NCI-H345 treated with DMSO at 0.1 percent for 48 hours (cell line): ENCODE results near the gene CNTN5.
"Not testable (repeated sequence)": the region's sequence is repeated elsewhere in the genome, so short reads cannot be mapped to it uniquely, and the experiment has no call there.

Source experiments
- DNase-seq: peaks from one replicate; lab custom pipeline; 2025; ENCODE audit not compliant: unreplicated experiment; lab: John Stamatoyannopoulos, UW

Gene CNTN5

DNA sequence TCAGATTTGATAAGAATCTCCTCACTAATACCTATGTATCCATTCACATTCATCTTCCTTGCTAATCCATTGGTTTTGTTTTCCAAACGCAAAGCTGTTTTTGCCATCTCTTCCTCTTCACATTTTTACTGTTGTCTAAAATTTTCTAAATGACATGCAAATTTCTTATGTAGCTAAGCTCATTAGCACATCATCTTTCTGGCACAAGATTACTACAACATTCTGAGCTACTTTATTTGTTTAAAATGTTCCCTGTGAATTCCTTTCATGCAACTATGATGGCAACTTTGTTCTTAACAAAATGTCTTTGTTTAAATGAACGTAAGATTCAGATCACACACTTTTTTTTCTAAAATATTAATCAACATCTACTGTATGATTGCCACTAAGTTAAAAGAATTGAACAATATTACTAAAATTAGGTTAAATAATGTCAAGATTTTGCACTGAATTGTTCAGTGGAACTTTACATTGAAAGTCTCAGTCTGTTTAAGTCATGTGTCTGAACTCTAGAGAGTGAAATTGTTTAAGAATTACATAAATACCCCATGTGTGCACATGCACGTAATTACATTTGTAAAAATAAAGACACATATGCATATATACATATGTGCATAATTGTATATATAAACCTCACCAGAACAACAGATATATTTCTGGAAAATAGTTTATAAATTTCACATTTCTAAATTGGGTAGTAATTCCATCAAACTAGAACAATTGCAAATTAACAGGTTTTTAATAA is 688.4 kb downstream of the CNTN5 start:
- no peak for DNase-seq

DNA sequence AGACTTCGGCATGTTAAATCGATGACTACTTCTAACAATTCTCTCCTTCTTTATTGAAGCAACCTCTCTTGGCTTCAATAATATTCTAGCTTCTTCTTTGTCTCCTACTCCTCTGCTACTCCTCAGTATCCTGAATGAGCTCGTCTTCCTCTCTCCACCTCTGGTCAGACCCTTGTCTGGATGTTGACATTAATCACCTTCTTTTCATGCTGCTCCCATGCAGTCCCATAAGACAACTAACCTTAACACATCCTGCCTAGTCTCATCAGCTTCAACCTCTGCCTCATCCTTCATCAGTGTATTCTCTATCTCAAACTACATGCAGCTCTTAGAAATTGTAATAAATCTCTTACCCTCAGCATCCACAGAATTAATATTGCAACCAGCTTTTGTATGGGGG is 695.6 kb downstream of the CNTN5 start:
- DNase-seq, result no peak

DNA sequence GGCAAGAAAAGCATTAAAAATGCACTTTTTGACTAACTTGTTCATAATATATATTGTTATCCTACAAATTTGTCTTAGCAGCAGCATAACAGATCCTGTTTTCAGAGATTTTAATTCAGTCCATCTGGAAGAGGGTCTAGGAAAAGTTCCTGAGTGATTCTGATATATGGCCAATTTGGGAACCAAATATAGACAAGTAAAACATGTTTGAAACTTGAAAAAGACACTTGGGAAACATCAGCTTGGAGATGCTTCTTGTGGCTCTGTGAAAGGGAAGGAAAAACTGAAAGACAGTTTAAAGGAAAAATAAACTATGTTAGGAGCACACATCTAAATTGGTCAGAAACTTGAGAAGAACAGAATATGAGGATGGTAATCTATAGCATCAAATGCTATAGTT is 697.5 kb downstream of the CNTN5 start:
- no peak for DNase-seq

DNA sequence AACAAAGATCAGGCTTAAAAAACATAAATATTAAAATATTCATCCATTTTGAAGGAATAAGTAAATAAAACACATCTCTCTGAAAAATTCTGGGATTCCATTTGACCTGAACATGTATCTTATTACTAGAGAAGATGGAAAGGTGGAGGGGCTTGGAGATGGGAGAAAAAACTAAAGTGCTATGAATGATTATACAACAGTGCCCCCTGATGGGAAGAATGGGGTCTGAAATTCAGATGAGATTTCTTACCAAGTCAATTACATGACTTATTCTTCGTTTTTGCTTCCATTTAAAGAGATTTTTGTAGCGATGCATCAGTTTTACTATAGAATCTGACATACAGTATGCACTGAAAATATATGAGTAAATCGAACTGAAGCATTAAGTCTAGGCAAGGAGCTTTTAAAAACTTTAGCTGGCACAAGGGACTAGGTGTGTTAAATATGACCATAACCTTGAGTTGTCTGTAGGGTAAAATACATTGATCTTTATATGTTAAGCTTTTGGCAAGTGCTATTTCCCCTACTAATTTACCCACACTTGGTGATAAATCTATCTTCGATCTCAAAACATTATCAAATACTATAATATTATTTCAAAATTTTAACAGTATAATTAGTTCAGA is 718.8 kb downstream of the CNTN5 start:
- peak; percentile 16 for DNase-seq

DNA sequence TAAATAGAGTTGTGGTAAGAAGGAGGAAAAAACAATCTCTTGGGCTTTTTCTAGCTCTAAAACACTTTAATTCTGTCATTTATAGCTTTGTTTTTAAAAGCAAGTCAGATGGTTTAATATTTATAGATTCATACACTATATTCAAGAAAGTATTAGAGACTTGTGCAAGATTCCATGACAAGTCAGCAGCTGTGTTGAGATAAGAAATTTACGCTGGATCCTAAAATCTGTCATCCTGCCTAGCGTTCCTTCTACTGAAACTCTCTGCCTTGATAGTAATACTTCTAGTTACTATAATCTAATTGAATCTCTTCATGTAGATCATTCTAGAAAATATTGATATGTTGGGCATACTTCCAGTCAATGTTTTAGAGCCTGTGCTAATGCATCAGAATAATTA is 721.8 kb downstream of the CNTN5 start:
- DNase-seq, result no peak

DNA sequence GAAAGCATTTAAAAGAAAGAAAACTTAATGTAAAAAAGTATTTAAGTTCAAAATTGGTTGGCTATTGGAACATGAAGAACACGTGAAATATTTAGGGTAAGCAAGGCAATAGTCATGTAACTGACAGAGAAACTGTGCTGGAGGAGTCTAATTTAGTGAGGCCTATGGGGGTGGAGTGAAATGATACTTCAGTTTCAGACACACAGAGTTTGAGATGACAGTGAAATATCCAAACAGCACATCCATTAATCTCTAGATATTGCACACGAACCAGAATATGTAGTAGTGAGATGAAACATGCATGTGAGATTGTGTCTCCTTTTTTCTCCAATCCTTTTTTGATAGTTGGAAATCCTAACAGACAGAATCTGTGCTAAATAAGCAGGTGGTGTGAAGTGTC is 739.0 kb downstream of the CNTN5 start:
- DNase-seq, result no peak

DNA sequence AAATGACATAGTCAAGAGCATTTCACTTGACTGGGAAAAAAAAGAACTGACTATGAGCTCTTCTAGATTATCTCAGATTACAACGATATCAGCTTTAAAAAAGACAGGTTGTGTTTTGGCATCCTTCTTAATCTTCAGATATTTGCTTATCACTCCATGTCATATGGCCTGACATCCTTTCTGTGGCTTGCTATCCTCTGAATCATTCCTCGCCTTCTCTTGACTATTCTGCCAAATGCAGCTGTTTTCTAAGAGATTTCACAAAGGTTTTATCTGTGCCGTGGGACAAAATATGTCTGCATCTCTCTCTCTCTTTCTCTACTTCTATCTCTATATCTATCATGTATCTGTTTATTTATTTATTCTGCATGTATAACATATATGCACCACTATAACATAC is 746.1 kb downstream of the CNTN5 start:
- no peak for DNase-seq

DNA sequence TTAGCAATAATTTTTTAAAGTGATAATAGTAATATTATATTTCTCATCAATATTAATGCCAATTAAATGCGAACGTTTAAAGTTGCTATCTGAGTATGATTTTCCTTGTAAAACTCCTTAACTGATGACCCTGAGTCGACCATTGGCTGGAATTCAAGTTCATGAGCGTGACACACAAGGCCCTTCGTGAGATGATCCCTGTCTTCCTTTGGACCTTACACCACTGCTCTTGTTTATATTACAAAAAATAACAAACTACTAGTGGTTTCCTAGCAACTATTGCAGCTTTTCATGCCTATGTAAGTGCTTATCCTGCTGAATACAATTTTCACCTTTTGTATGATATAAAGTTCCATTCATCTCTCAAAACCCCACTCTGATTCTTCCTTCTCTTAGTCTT is 752.9 kb downstream of the CNTN5 start:
- DNase-seq, result no peak

DNA sequence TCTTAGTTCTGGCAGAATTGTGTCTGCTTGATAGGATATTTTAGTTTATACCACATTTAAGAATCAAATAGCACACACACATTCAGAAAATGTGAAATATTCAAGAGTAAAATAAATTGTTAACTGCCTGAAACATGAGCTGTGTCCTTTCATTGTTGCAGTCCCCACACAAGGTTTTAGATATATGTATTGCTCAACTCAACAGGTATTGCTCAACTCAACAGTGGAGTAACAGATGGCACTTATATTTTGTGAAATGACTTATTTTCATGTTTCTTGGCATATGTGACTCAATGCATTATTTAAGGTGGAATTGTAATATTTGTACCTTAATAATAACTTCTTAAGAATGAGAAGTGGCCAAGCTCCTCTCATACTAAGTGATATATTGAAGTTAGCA is 760.3 kb downstream of the CNTN5 start:
- DNase-seq, result no peak

DNA sequence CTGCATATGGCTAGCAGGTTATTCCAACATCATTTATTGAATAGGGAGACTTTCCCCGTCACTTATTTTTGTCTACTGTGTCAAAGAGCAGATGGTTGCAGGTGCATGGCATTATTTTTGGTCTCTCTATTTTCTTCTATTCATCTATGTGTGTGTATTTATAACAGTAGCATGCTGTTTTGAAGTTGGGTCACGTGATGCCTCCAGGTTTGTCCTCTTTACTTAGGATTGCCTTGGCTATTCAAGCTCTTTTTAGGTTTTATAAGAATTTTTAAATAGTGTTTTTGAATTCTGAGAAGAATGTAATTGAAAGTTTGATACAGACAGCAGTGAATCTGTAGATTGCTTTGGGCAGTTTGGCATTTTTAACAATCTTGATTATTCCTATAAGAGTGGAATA is 770.6 kb downstream of the CNTN5 start:
- DNase-seq, result no peak

DNA sequence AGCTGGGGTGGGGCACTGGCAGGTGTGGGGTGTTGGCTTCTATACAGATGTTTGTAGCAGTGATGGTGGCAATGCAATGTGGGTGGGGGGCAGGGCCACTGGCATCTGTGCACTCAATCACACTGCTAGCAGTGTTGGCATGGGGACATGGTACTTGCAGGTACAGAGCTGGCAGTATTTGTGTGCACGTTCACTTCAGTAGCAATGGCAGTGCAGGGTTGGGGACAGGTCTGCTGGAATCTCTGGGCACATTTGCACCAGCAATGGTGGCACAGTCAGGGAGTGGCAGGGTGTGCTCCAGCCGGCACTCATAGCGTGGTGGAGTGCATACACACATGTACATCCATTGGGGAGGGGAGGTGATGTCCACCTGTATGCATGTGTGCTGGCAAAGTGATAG is 775.2 kb downstream of the CNTN5 start:
- no peak for DNase-seq

DNA sequence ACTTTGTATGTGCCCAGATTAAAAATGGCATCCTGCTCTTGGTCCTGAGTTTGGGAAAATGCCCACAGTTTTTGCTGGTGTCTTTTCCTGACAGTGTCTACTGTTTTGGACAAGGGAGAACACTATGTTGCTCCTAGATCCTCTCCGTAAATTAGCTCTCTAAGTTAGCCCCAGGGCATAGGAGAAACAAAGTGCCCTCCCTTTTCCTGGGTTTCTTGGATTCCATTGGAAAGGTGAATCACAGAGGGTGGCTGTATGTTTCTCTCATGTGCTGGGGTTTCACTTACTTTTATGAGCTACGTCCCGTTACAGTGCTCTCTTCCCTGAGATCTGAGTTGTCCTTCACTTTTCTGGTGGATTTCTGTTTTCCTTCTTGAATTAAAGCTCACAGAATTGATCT is 782.8 kb downstream of the CNTN5 start:
- DNase-seq, result no peak

DNA sequence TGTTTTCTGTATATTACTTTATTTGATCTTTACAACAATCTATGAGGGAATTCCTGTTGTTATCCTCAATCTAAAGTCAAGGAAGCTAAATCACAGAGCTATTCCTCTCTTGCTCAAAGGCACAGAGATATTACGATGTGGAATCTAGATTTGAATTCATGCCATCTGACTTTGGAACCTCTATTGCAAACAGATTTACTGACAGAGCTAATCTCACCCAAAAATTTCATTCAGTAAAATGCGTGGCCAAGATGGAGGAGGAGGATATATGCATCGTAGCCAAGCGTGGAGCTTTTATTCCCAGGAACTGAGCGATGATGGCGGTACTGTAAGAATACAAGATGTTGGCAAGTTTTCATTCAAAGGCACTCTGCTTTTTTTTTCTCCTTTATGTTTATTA is 791.8 kb downstream of the CNTN5 start:
- no peak for DNase-seq

DNA sequence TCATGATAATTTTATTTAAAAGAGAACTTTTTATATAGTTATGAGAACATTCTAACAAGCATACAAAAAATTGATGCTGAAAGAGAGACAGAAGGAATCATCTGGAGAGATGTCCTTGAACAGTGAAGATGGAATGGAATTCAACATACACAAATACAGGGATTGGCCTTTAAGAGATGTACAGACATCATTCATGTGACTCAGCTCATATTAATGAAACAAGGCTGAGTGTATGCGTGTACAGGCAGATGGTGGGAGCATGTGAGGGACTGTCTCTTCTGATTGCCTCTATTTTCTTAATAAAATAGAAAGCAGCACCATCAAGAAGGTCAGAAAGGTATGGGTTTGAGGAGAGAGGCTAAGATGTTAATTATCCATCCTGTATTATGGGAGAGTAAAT is 793.3 kb downstream of the CNTN5 start:
- no peak for DNase-seq

DNA sequence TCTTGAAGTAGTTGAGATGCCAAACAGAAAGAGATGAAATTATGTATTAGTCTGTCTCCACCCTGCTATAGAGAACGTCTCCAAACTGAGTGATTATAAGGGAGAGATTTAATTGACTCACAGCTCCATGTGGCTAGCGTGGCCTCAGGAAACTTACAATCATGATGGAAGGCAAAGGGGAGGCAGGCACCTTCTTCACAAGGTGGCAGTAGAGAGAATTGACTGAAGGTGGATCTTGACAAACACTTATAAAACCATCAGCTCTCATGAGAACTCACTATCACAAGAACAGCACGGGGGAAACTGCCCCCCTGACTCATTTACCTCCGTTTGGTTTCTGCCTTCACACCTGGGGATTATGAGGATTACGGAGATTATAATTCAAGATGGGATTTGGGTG is 794.0 kb downstream of the CNTN5 start:
- no peak for DNase-seq

DNA sequence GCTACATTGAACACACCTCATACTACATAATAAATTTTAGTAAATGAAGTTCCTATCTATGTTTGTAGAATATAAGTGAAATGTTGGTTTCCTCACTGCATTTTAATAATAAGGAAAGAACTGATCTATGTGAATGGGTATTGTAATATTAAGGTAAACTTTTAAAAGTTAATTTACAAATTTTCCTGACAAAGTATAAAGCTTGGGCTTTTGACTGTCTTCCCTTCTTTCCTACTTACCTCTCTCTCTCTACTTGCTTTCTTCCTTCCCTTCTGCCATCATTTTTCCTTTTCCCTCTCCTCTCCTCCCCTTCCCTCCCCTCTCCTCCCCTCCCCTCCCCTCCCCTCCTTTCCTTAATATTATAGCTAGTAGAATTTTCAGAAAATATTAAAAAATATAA is 798.2 kb downstream of the CNTN5 start:
- DNase-seq, result no peak

DNA sequence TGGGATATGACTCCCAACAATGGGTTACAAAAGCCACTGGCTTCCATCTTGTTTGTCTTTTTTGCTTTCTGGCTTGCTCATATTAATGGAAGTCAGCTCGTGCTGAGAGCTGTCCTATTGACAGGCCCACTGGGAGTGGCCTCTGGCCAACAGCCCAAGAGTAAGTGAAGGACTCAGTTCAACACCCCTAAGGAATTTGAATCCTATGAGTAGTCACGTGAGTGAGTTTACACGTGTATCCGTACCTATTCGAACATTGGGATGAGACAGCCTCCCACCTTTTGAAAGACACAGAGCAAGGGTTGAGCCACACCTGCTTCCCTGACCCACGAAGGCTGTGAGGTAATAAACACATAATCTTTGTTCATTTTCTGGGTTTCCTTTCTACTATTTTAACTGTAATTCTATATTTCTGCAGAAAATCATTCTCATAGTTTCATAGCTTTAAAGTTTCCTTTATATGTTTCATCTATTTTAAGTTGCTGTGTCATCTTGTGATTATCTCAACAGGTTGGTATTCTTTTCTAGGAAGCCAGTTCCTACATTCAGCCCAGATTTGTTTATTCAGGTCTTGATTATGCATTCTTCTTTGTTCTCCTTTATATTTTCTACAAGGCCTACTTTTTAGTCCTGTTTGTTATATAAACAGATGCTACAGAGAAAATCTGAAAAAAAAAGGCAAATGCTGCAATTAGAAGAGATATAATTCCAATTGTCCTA is 802.3 kb downstream of the CNTN5 start:
- DNase-seq, result no peak

DNA sequence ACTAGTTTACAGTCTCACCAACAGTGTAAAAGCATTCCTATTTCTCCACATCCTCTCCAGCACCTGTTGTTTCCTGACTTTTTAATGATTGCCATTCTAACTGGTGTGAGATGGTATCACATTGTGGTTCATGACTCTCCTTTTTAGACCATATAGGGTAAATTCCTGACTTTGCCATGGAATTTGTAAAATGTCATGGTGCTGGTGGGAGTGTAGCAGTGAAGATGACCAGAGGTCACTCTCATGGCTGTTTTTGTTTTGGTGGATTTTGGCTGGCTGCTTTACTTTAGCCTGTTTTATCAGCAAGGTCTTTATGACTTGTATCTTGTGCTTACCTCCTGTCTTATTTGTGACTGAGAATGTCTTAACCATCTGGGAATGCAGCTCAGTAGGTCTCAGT is 816.0 kb downstream of the CNTN5 start:
- not testable (repeated sequence) for DNase-seq

DNA sequence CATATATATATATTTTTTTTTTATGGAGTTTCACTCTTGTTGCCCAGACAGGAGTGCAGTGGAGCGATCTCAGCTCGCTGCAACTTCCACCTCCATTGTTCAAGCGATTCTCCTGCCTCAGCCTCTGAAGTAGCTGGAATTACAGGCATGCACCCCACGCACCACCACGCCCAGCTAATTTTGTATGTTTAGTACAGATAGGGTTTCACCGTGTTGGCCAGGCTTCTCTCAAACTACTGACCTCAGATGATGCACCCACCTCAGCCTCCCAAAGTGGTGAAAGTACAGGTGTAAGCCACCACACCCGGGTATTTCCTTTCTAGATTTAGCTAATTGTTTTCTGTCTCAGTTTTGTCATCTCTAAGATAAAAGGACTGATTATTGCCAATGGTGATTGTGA is 821.1 kb downstream of the CNTN5 start:
- DNase-seq, result no peak

DNA sequence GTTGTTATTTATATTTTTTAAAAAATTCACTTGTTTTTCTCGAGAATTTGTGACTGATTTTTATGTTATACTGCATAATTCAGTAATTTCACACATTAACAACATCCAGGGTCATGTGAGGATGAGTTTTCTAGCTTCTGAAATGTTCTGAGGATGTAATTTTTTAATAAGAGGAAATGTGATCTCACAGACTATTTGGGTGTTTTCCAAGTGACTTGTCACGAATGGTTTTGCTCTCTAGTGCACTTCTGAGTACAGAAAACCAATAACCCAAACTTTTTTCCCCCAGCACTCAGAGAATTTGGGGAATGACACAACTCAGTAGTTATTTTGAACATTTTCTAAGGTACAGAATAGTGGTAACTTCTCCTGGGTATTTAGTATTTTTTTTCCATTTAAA is 845.2 kb downstream of the CNTN5 start:
- no peak for DNase-seq

DNA sequence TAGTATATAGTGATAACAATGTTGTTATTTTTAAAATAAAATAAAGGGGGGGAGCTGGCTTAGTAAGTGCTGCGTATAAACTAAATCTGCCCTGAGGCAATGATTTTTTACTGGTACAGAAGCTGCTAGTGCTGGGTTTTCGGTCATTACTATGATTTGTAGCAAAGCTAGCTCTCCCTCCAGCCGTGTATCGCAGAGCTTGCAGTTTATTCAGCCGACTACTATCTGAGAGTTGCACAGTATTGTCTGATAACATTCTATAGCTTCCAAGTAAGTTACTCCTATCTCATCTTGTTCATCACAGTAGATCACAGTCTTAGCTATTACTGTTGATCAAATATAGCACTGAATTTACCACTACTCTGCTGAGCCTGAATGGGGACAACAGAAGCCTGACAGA is 860.9 kb downstream of the CNTN5 start:
- no peak for DNase-seq

DNA sequence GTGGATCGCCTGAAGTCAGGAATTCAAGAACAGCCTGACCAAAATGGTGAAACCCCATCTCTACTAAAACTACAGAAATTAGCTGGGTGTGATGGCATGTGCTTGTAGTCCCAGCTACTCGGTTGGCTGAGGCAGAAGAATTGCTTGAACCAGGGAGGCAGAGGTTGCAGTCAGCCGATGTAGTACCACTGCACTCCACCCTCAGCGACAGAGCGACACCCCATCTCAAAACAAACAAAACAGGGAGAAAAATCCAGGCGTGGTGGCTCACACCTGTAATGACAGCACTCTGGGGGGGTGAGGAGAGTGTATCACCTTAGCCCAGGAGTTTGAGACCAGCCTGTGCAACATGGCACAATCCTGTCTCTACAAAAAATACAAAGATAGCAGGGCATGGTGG is 864.0 kb downstream of the CNTN5 start:
- DNase-seq, result no peak
